ENCODE results near the gene RHOT2. TPM values are rescaled to one million over a fixed set of nuclear protein-coding genes. Genes with fewer than 3 reads are reported as not detected.

RHOT2 gene
- polyA plus RNA-seq, 1 donor (not counting 4 experiments of a cell fraction or from before 2014, with no cell fraction given), result 58.7 TPM

DNA sequence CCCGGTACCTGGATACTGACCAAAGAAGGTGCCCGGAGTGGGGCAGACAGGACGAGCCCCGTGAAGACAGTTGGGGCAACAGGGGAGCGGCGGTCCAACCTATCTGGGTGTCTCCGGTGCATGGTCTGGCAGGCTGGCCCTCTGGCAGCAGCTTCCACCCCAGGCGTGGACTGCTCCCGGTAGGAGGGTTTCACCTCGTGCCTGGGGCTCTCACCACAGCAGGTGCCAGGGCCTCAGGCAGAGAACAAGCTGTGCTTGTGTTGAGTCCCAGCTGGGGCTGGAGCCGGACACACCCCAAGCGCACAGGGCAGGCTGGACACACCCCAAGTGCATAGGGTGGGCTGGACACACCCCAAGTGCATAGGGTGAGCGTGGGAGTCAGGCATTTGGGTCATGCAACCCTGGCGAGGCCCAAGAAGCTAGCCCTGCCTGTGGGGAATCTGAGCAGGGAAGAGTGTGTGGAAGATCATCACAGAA is 39.2 kb downstream of the RHOT2 start:
- Histone ChIP-seq H4K20me1 (ENCODE audit: control insufficient read depth, extremely low read depth, insufficient read depth, low read length) (peaks cover 5% of the 10 kb centered on the region), H3K9me3 (ENCODE audit: control insufficient read depth, low read depth, low read length) (no peaks in the 10 kb centered on the region)
- dilution Hi-C loops (cut with MboI; ENCODE audit: extremely low pct_ligation_motif_present, low sequenced_read_pairs), result no loop called here

GRCh38 chr16:708019-708418 is 40.1 kb downstream of the RHOT2 start:
- Histone ChIP-seq H3K4me2 (ENCODE audit: control insufficient read depth, extremely low read depth, insufficient read depth, low read depth, low read length) (no peak overlapping the region), H2AFZ (ENCODE audit: control insufficient read depth, low read length) (no peak overlapping the region), H4K20me1 (ENCODE audit: control insufficient read depth, extremely low read depth, insufficient read depth, low read length) (peaks cover 2% of the 10 kb centered on the region), H3K27me3 (ENCODE audit: control insufficient read depth, extremely low read depth, insufficient read depth, low read length) (peaks cover 78% of the 10 kb centered on the region), H3K9me3 (ENCODE audit: control insufficient read depth, low read depth, low read length) (no peaks in the 10 kb centered on the region), H3K9me1 (ENCODE audit: control insufficient read depth, extremely low read depth, insufficient read depth, low read length) (no peaks in the 10 kb centered on the region), H3K9ac (ENCODE audit: control insufficient read depth, extremely low read depth, insufficient read depth, low read length) (no peak overlapping the region), H3K36me3 (ENCODE audit: control insufficient read depth in 2 of 2, extremely low read depth in 1 of 2, insufficient read depth in 2 of 2, low read length in 2 of 2) (no peaks in the 10 kb centered on the region), H3K4me3 (ENCODE audit: control insufficient read depth in 2 of 3, extremely low read depth in 1 of 3, insufficient read depth in 2 of 3, low read depth in 1 of 3, low read length in 3 of 3) (no peak overlapping the region), H3K4me1 (ENCODE audit: control insufficient read depth, extremely low read depth, insufficient read depth, low read length) (peaks cover 5% of the 10 kb centered on the region), H3K27ac (ENCODE audit: control insufficient read depth, insufficient read depth, low read length) (no peak overlapping the region), H3K79me2 (ENCODE audit: control insufficient read depth, insufficient read depth, low read length) (no peaks in the 10 kb centered on the region)
- FAIRE-seq (no peak), DNase-seq (ENCODE audit: low read depth, low spot score) (no peak)
- TF ChIP-seq EZH2 (IDR thresholded peaks at IDR 0.05; ENCODE audit: low read length), result no peak
- TF ChIP-seq, protein P1, sequence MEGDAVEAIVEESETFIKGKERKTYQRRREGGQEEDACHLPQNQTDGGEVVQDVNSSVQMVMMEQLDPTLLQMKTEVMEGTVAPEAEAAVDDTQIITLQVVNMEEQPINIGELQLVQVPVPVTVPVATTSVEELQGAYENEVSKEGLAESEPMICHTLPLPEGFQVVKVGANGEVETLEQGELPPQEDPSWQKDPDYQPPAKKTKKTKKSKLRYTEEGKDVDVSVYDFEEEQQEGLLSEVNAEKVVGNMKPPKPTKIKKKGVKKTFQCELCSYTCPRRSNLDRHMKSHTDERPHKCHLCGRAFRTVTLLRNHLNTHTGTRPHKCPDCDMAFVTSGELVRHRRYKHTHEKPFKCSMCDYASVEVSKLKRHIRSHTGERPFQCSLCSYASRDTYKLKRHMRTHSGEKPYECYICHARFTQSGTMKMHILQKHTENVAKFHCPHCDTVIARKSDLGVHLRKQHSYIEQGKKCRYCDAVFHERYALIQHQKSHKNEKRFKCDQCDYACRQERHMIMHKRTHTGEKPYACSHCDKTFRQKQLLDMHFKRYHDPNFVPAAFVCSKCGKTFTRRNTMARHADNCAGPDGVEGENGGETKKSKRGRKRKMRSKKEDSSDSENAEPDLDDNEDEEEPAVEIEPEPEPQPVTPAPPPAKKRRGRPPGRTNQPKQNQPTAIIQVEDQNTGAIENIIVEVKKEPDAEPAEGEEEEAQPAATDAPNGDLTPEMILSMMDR (optimal IDR thresholded peaks at IDR 0.05 in 1 of 3, IDR thresholded peaks at IDR 0.05 in 1 of 3, conservative IDR thresholded peaks at IDR 0.05 in 1 of 3; ENCODE audit: extremely low read depth in 1 of 3, insufficient read depth in 2 of 3, low read length in 3 of 3), result no peak
- dilution Hi-C loops (cut with MboI; ENCODE audit: extremely low pct_ligation_motif_present, low sequenced_read_pairs), result no loop called here

More for the DNA sequence above, 39.2 kb downstream of the RHOT2 start:
- Histone ChIP-seq H3K9ac (ENCODE audit: control insufficient read depth, extremely low read depth, insufficient read depth, low read length) (no peak overlapping the region), H3K79me2 (ENCODE audit: control insufficient read depth, insufficient read depth, low read length) (no peaks in the 10 kb centered on the region), H2AFZ (ENCODE audit: control insufficient read depth, low read length) (no peak overlapping the region), H3K4me1 (ENCODE audit: control insufficient read depth, extremely low read depth, insufficient read depth, low read length) (peaks cover 5% of the 10 kb centered on the region), H3K9me1 (ENCODE audit: control insufficient read depth, extremely low read depth, insufficient read depth, low read length) (no peaks in the 10 kb centered on the region), H3K27me3 (ENCODE audit: control insufficient read depth, extremely low read depth, insufficient read depth, low read length) (peaks cover 87% of the 10 kb centered on the region), H3K36me3 (ENCODE audit: control insufficient read depth in 2 of 2, extremely low read depth in 1 of 2, insufficient read depth in 2 of 2, low read length in 2 of 2) (no peaks in the 10 kb centered on the region), H3K27ac (ENCODE audit: control insufficient read depth, insufficient read depth, low read length) (no peak overlapping the region), H3K4me3 (ENCODE audit: control insufficient read depth in 2 of 3, extremely low read depth in 1 of 3, insufficient read depth in 2 of 3, low read depth in 1 of 3, low read length in 3 of 3) (no peak overlapping the region), H3K4me2 (ENCODE audit: control insufficient read depth, extremely low read depth, insufficient read depth, low read depth, low read length) (no peak overlapping the region)
- DNase-seq (ENCODE audit: low read depth, low spot score) (no peak), FAIRE-seq (no peak)
- TF ChIP-seq, protein P1 (optimal IDR thresholded peaks at IDR 0.05 in 1 of 3, IDR thresholded peaks at IDR 0.05 in 1 of 3, conservative IDR thresholded peaks at IDR 0.05 in 1 of 3; ENCODE audit: extremely low read depth in 1 of 3, insufficient read depth in 2 of 3, low read length in 3 of 3), result no peak
- TF ChIP-seq EZH2 (IDR thresholded peaks at IDR 0.05; ENCODE audit: low read length), result no peak

Measured in keratinocyte (primary cell).